Measurements from ENCODE around the gene KCNJ15. TPM values are rescaled to one million over a fixed set of nuclear protein-coding genes. Genes with fewer than 3 reads are reported as not detected.
A peak's percentile ranks its signal among the peaks of the same experiment; 100 is the strongest.

Gene KCNJ15
- polyA plus RNA-seq, 2 of the 4 experiments (the other 2 are of a cell fraction): 0.19 to 0.30 TPM

DNA sequence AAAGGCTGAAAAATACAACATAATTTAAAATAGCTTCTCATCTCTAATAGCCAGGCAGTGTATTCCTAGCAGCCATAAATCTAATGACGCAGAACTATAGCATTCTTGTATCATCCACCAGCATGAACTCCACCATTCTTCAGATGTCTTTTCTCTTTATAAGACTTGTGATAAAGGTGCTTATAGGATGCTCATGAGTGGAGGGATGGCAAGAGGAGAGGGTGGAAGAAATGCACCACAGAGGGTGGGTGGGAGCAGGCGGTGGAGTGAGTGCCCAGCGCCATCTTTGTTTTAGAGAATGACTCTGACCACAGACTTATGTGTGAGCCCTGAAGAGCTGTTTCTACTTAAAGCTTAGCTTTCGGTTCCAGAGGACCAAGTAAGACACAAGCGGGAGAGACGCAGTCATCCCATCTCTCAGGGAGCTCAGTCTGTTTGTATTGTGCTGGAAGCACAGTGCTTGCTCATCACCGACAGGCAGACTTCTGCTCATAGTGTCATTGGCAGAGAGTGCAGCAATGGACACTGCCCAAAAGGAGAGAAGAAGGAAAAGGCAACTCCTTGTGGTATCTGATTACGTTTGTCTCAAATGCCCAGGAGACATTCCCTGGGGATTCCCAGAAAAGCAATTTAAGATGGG is 65.6 kb downstream of the KCNJ15 start:
- peak overlapping the region; percentile 31 to 61; a peak in 3 of 6 replicates for H3K27ac ChIP-seq
- ChIA-PET CTCF (interaction anchor here (0.5 to 1.5 kb wide), 2 partner anchors 316 to 405 kb away, joined by 3 to 4 read pairs; no protein-coding TSS in a partner anchor), POLR2A (interaction anchor here (0.7 kb wide), 1 partner anchor 182 kb away, joined by 4 read pairs; no protein-coding TSS in a partner anchor)
- H3K9me3 ChIP-seq: no peaks in the 10 kb centered on the region
- TF ChIP-seq ZNF302 (CRISPR knock-in tag; IDR thresholded peaks at IDR 0.05) (no peak), CEBPB (IDR thresholded peaks at IDR 0.05) (no peak), PHF8 (IDR thresholded peaks at IDR 0.05; ENCODE audit: borderline replicate concordance, low read depth) (no peak), HOXB13 (CRISPR knock-in tag; IDR thresholded peaks at IDR 0.05; ENCODE audit: low read depth) (no peak), E2F6 (IDR thresholded peaks at IDR 0.05; ENCODE audit: borderline replicate concordance, low read depth) (no peak), GATA3 (IDR thresholded peaks at IDR 0.05; ENCODE audit: borderline replicate concordance) (no peak), RNF2 (IDR thresholded peaks at IDR 0.05; ENCODE audit: borderline replicate concordance, low read depth) (no peak), JUNB (IDR thresholded peaks at IDR 0.05) (no peak), POLR2AphosphoS2 (conservative IDR thresholded peaks at IDR 0.05; ENCODE audit: low read length) (no peak), RFX5 (IDR thresholded peaks at IDR 0.05) (no peak), NR3C1 (IDR thresholded peaks at IDR 0.05) (no peak), MAZ (IDR thresholded peaks at IDR 0.05; ENCODE audit: borderline replicate concordance, low read depth, low read length) (no peak), MAX (IDR thresholded peaks at IDR 0.05) (no peak), FOSL2 (IDR thresholded peaks at IDR 0.05) (no peak), FOSL2 (CRISPR knock-in tag; IDR thresholded peaks at IDR 0.05) (no peak), CBX8 (IDR thresholded peaks at IDR 0.05) (no peak), NPAS2 (CRISPR knock-in tag; IDR thresholded peaks at IDR 0.05; ENCODE audit: borderline replicate concordance) (no peak), REST (IDR thresholded peaks at IDR 0.05) (no peak), NFE2L2 (conservative IDR thresholded peaks at IDR 0.05; ENCODE audit: low read length) (no peak), FOXS1 (CRISPR knock-in tag; IDR thresholded peaks at IDR 0.05) (no peak)
- TF ChIP-seq, protein P1, sequence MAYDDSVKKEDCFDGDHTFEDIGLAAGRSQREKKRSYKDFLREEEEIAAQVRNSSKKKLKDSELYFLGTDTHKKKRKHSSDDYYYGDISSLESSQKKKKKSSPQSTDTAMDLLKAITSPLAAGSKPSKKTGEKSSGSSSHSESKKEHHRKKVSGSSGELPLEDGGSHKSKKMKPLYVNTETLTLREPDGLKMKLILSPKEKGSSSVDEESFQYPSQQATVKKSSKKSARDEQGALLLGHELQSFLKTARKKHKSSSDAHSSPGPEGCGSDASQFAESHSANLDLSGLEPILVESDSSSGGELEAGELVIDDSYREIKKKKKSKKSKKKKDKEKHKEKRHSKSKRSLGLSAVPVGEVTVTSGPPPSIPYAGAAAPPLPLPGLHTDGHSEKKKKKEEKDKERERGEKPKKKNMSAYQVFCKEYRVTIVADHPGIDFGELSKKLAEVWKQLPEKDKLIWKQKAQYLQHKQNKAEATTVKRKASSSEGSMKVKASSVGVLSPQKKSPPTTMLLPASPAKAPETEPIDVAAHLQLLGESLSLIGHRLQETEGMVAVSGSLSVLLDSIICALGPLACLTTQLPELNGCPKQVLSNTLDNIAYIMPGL (CRISPR knock-in tag; IDR thresholded peaks at IDR 0.05; ENCODE audit: borderline replicate concordance): no peak
- 79% methylated on average over 8 of the region's 8 CpGs for WGBS (ENCODE audit: missing lambda C conversion rate)
- no peak for DNase-seq (ENCODE audit: low read depth in 1 of 2, low spot score in 1 of 2)
- ATAC-seq: no peak
- peaks cover 22% of the 10 kb centered on the region; the same call in 2 of the 3 replicates for H3K4me1 ChIP-seq
- no peak overlapping the region for H3K4me2 ChIP-seq
- H3K4me3 ChIP-seq: no peak overlapping the region
- no peak for FAIRE-seq
